MG63 (cell line): ENCODE data around the gene KLRC3. TPM values are rescaled to one million over a fixed set of nuclear protein-coding genes. Genes with fewer than 3 reads are reported as not detected.
"Not testable (repeated sequence)": the region's sequence is repeated elsewhere in the genome, so short reads cannot be mapped to it uniquely, and the experiment has no call there.

Source experiments
- DNase-seq: peaks from one replicate; pipeline ENCODE4 v3.0.0-alpha.2; 2020
- H3K27me3 ChIP-seq: fragments of 250-450 bp; sonication (Bioruptor Pico); 2 replicates; pipeline ENCODE4 v1.5.1; 2020; ENCODE audit warnings: mild to moderate bottlenecking, moderate library complexity
- H3K36me3 ChIP-seq: fragments of 250-450 bp; sonication (Bioruptor Pico); 2 replicates; pipeline ENCODE4 v1.5.1; 2020; ENCODE audit warnings: mild to moderate bottlenecking, moderate library complexity
- H3K4me3 ChIP-seq: fragments of 250-450 bp; sonication (Bioruptor Pico); 2 replicates; pipeline ENCODE4 v1.5.1; 2020; ENCODE audit warnings: mild to moderate bottlenecking, moderate library complexity
- H3K9me3 ChIP-seq: fragments of 250-450 bp; sonication (Bioruptor Pico); 2 replicates; pipeline ENCODE4 v1.5.1; 2020; ENCODE audit warnings: mild to moderate bottlenecking, moderate library complexity
- total RNA-seq: library from RNA; depleted of rRNA; stranded (reverse); fragments of >200 nt; shearing (Covaris generic); gene quantifications from 2 replicates; pipeline ENCODE4 v1.2.3, GENCODE V29; 2014; ENCODE audit warnings: low replicate concordance; rRNA removed

Gene KLRC3
- total RNA-seq = not detected in 2 replicates

GRCh38 chr12:10420334-10420733 is at the start of gene KLRC3:
TSS of gene KLRC3 (minus strand) at chr12:10420595. CDS start at chr12:10420550, 45 bp downstream.
- DNase-seq, H3K36me3 ChIP-seq, H3K27me3 ChIP-seq, H3K9me3 ChIP-seq, H3K4me3 ChIP-seq: not testable (repeated sequence)

GRCh38 chr12:10469701-10470100 is 49.3 kb upstream of the KLRC3 start:
- Histone ChIP-seq H3K27me3 (no peaks in the 10 kb centered on the region), H3K9me3 (no peaks in the 10 kb centered on the region), H3K36me3 (no peaks in the 10 kb centered on the region), H3K4me3 (no peak overlapping the region)
- no peak for DNase-seq

DNA sequence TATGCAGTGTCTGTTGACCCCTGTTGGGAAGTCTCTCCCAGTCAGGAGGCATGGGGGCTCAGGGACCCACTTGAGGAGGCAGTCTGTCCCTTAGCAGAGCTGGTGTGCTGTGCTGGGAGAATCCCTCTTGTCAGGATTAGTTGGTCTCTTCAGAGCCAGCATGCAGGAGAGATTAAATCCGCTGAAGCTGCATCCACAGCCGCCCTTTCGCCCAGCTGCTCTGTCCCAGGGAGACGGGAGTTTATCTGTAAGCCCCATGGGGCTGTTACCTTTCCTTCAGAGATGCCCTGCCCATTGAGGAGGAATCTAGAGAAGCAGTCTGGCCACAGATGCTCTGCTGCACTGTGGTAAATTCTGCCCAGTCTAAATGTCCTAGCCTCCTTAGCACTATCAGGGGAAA is 45.9 kb upstream of the KLRC3 start:
- Histone ChIP-seq H3K9me3 (no peaks in the 10 kb centered on the region), H3K27me3 (no peaks in the 10 kb centered on the region), H3K36me3 (no peaks in the 10 kb centered on the region), H3K4me3 (no peak overlapping the region)
- no peak for DNase-seq

DNA sequence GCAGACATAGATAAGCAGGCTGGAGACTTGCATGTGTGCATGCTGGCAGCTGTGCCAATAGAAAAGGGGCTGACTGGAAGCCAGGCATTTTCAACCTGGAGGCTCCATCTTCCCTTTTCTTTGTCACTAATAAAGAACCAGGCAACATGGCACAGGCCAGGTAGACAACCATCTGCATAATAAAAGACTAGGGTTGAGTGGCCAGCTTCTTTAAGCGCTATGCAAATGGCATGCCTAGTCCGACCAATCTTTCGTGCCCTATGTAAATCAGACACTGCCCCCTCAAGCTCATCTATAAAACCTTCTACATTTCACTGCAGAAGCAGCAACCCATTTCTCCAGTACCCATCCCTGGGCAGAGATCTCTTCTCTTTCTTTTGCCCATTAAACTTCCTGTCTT is 37.4 kb upstream of the KLRC3 start:
- no peaks in the 10 kb centered on the region for H3K36me3 ChIP-seq
- no peaks in the 10 kb centered on the region; the same call in 1 of the 2 replicates for H3K9me3 ChIP-seq
- no peaks in the 10 kb centered on the region for H3K27me3 ChIP-seq
- no peak for DNase-seq
- no peak overlapping the region for H3K4me3 ChIP-seq

DNA sequence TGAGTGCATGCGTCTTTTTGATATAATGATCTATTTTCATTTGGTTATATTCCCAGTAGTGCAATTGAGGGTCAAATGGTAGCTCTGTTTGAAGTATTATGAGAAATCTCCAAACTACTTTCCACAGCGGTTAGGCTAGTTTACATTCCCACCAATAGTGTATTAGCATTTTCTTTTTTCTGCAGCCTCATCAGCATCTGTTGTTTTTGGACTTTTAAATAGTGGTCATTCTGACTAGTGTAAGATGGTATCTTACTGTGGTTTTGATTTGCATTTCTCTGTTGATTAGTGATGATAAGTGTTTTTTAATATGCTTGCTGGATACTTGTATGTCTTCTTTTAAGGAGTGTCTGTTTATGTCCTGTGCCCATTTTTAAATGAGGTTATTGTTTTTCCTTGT is 36.5 kb upstream of the KLRC3 start:
- no peak for DNase-seq
- Histone ChIP-seq H3K9me3 (no peaks in the 10 kb centered on the region; the same call in 1 of the 2 replicates), H3K27me3 (no peaks in the 10 kb centered on the region), H3K36me3 (no peaks in the 10 kb centered on the region), H3K4me3 (no peak overlapping the region)

DNA sequence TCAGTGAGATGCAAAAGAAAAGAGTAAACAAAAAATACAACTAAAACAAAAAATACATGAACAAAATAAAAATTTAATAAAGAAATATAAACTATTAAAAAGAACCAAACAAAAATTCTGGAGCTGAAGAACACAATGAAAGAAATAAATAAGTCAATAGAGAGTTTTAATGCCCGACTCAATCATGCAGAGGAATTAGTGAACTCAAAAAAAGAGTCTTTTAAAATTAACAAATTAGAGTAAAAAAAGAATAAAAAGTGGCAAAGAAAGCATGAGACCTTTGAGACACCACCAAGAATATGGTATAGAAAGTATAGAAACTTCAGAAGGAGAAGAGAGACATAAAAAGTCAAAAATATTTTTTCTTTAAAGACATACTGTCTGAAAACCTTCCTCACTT is 35.4 kb upstream of the KLRC3 start:
- Histone ChIP-seq H3K9me3 (no peaks in the 10 kb centered on the region; the same call in 1 of the 2 replicates), H3K4me3 (no peak overlapping the region), H3K27me3 (no peaks in the 10 kb centered on the region), H3K36me3 (no peaks in the 10 kb centered on the region)
- DNase-seq = no peak

GRCh38 chr12:10454531-10454930 is 34.1 kb upstream of the KLRC3 start:
- no peak for DNase-seq
- no peaks in the 10 kb centered on the region; the same call in 1 of the 2 replicates for H3K9me3 ChIP-seq
- no peaks in the 10 kb centered on the region for H3K36me3 ChIP-seq
- no peaks in the 10 kb centered on the region for H3K27me3 ChIP-seq
- H3K4me3 ChIP-seq = no peak overlapping the region

- Histone ChIP-seq H3K36me3 (no peaks in the 10 kb centered on the region), H3K9me3 (no peaks in the 10 kb centered on the region; the same call in 1 of the 2 replicates), H3K4me3 (no peak within 1 kb of the TSS), H3K27me3 (no peaks in the 10 kb centered on the region)
- DNase-seq = no peak
Measured at GRCh38 chr12:10453156-10453555, 32.8 kb upstream of the KLRC3 start, which contains the start of gene KLRC1. TSS of gene KLRC1 (minus strand) at chr12:10453377. CDS start at chr12:10451156, 2,221 bp downstream.

GRCh38 chr12:10448236-10448635 is 27.8 kb upstream of the KLRC3 start:
- H3K27me3 ChIP-seq = no peaks in the 10 kb centered on the region
- no peak for DNase-seq

GRCh38 chr12:10446052-10446451 is 25.7 kb upstream of the KLRC3 start:
- H3K27me3 ChIP-seq, H3K4me3 ChIP-seq, DNase-seq, H3K36me3 ChIP-seq, H3K9me3 ChIP-seq: not testable (repeated sequence)

More at GRCh38 chr12:10448236-10448635, 27.8 kb upstream of the KLRC3 start:
- Histone ChIP-seq H3K4me3 (no peak overlapping the region), H3K9me3 (no peaks in the 10 kb centered on the region), H3K36me3 (no peaks in the 10 kb centered on the region)

- not testable (repeated sequence) for H3K9me3 ChIP-seq
Measured at GRCh38 chr12:10441144-10441543, 20.7 kb upstream of the KLRC3 start.

GRCh38 chr12:10439608-10440274 is 19.3 kb upstream of the KLRC3 start:
- not testable (repeated sequence) for H3K4me3 ChIP-seq, H3K27me3 ChIP-seq, H3K9me3 ChIP-seq, DNase-seq, H3K36me3 ChIP-seq

More at GRCh38 chr12:10441144-10441543, 20.7 kb upstream of the KLRC3 start:
- not testable (repeated sequence) for H3K4me3 ChIP-seq, H3K27me3 ChIP-seq, H3K36me3 ChIP-seq, DNase-seq

DNA sequence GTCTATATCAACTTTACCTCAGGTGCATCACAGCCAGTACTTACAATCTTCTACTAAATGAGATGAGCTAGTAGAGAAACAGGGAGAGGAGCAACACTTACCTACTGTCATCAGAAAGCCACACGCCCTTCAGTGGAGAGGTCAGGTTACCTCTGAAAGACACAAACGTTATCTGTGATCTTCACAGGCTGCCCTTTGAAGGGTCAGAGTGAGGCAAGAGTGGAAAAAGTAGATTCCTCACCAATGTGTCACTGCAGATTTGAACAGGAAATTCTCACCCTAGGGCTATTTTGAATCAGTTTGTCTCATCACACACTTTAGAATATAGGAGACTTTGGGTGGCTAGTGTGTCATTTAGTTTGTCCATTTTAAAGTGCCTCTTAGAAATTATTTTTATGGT is 17.2 kb upstream of the KLRC3 start:
- not testable (repeated sequence) for DNase-seq, H3K4me3 ChIP-seq, H3K36me3 ChIP-seq, H3K9me3 ChIP-seq, H3K27me3 ChIP-seq

DNA sequence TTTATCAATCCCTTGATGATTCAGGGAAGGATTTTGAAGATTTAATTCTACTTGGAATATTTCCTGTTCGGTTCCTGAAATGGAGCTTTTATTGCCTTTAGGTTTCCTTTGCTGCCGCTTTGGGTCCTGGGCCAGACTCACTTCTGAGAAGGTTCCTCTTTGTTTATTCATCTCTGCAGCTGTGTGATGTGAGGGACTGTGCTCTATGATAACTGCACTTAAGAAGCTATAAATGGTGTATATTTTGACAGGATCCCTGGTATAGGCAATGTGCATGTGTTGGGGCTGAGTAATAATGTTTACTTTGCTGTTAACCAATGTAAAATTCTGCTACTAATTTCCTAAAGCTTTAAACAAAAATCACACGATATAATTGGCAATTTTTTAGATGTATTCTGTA is 15.4 kb upstream of the KLRC3 start, which contains the start of gene KLRC2:
Gene KLRC2 (minus strand): TSS at position 195 of the 400 bp plus-strand sequence. CDS start 24 bp downstream, at position 171.
- H3K27me3 ChIP-seq, H3K4me3 ChIP-seq, H3K9me3 ChIP-seq, H3K36me3 ChIP-seq: not testable (repeated sequence)
- DNase-seq = peak; percentile 76

DNA sequence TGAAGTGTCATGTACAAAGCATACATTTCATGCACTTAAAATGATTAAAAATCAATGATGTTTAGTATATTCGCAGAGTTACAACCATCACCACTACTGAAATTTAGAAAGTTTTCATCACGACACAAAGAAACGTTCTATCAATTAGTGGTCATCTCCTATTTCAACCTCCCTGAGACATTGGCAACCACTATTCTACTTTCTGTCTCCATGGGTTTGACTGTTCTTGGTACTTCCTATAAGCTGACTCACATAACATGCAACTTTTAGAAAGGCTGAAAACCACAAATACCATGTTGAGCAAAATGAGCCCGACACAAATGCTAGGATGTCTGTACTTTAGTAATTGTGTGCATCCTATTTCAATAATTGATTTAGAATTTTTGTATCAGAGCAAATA is 10.2 kb upstream of the KLRC3 start:
- not testable (repeated sequence) for DNase-seq

GRCh38 chr12:10425938-10426337 is 5.5 kb upstream of the KLRC3 start:
- not testable (repeated sequence) for DNase-seq

More for the DNA sequence above, 10.2 kb upstream of the KLRC3 start:
- H3K9me3 ChIP-seq, H3K36me3 ChIP-seq, H3K27me3 ChIP-seq, H3K4me3 ChIP-seq: not testable (repeated sequence)

DNA sequence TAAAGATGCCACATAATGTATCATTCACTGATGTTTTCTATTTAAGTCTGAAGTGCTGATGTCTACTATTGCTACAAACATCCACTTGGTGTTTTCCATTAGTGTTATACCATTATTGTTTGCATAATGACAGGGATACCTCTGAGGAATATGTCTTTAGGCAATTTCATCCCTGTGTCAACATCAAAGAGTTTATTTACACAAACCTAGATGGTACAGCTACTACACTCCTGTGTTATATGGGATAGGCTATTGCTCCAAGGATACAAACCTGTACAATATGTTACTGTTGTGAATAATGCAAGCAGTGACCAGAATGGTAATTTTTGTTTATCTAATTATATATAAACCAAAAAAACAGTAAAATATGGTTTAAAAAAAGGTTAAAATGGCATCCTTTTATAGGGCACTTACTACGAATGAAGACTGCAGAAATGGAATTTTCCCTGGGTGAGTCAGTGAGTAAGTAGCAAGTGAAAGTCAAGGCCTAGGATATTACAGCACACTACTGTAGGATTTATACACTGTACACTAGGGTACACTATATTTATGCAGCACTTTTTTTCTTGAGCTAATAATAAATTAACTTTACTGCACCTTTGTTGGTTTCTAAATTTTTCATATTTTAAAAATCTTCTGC is 4.0 kb upstream of the KLRC3 start:
- DNase-seq, H3K4me3 ChIP-seq, H3K36me3 ChIP-seq, H3K27me3 ChIP-seq, H3K9me3 ChIP-seq: not testable (repeated sequence)

More at GRCh38 chr12:10425938-10426337, 5.5 kb upstream of the KLRC3 start:
- not testable (repeated sequence) for H3K4me3 ChIP-seq, H3K36me3 ChIP-seq, H3K9me3 ChIP-seq, H3K27me3 ChIP-seq

DNA sequence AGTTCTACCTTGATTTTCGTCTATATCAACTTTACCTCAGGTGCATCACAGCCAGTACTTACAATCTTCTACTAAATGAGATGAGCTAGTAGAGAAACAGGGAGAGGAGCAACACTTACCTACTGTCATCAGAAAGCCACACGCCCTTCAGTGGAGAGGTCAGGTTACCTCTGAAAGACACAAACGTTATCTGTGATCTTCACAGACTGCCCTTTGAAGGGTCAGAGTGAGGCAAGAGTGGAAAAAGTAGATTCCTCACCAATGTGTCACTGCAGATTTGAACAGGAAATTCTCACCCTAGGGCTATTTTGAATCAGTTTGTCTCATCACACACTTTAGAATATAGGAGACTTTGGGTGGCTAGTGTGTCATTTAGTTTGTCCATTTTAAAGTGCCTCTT is 1.8 kb upstream of the KLRC3 start:
- H3K27me3 ChIP-seq, DNase-seq, H3K36me3 ChIP-seq, H3K4me3 ChIP-seq, H3K9me3 ChIP-seq: not testable (repeated sequence)
